Tibial artery (tissue), 4 donors: Measurements from ENCODE around the gene REXO5.
A peak's percentile ranks its signal among the peaks of the same experiment; 100 is the strongest.

Source experiments
- DNase-seq, 2 donors: peaks; one replicate each; pipeline ENCODE4 v3.0.0-alpha.2; 2019
- H3K27ac ChIP-seq, 2 donors: fragments of 200-600 bp; sonication (generic) in 1 of 2; 1 replicate in 1 of 2; 2 replicates in 1 of 2; pipeline ENCODE4 v1.5.1; 2018 to 2019; ENCODE audit warnings: mild to moderate bottlenecking in 1 of 2
- H3K27me3 ChIP-seq, 2 donors: fragments of 200-600 bp; sonication (generic) in 1 of 2; one replicate each; pipeline versions ENCODE4 v1.5.1 to v1.6.0; 2016 to 2019
- H3K36me3 ChIP-seq, 3 donors: fragments of 200-600 bp; sonication (generic) in 2 of 3; one replicate each; pipeline ENCODE4 v1.5.1; 2016 to 2019; ENCODE audit warnings: mild to moderate bottlenecking in 2 of 3
- H3K4me1 ChIP-seq, 4 donors: fragments of 200-600 bp; sonication (generic) in 2 of 4; 1 replicate in 3 of 4; 2 replicates in 1 of 4; pipeline ENCODE4 v1.5.1; 2016 to 2019
- H3K4me3 ChIP-seq, 2 donors: fragments of 200-600 bp; sonication (generic) in 1 of 2; 1 replicate in 1 of 2; 2 replicates in 1 of 2; pipeline ENCODE4 v1.5.1; 2018 to 2019; ENCODE audit warnings: mild to moderate bottlenecking in 2 of 2
- H3K9me3 ChIP-seq, 3 donors: fragments of 200-600 bp; sonication (generic) in 1 of 3; one replicate each; pipeline ENCODE4 v1.5.1; 2016 to 2019
- CTCF ChIP-seq, 2 experiments: fragments of 200-600 bp in 1 of 2; fragments of 450-650 bp in 1 of 2; IDR thresholded peaks; one replicate each; pipeline ENCODE4 v1.5.1; 2017 to 2019; ENCODE audit warnings: antibody characterized with exemption in 2 of 2, mild to moderate bottlenecking in 1 of 2, moderate library complexity in 1 of 2
- intact Hi-C: fragments of 100-400 bp; cut with DNase I; formaldehyde crosslinking; loops from one replicate; pipeline ENCODE4 v1.15.0; 2023; ENCODE audit warnings: low total_unique reads

The REXO5 gene

GRCh38 chr16:20846030-20846429 lies 39.7 kb downstream of the REXO5 start:
- no peaks in the 10 kb centered on the region for H3K27me3 ChIP-seq
- no peak overlapping the region for H3K27ac ChIP-seq
- peaks cover 3 to 15% (median 14%) of the 10 kb centered on the region in 4 donors for H3K4me1 ChIP-seq
- no peak for DNase-seq
- no peak overlapping the region for H3K4me3 ChIP-seq
- intact Hi-C loops: no loop called here
- H3K36me3 ChIP-seq: no peaks in the 10 kb centered on the region
- no peaks in the 10 kb centered on the region for H3K9me3 ChIP-seq
- TF ChIP-seq CTCF (IDR thresholded peaks at IDR 0.05): no peak

GRCh38 chr16:20846551-20846950 lies 40.2 kb downstream of the REXO5 start:
- Histone ChIP-seq H3K27ac (no peak overlapping the region), H3K4me3 (no peak overlapping the region), H3K4me1 (peaks cover 3 to 20% (median 19%) of the 10 kb centered on the region in 4 donors), H3K9me3 (no peaks in the 10 kb centered on the region), H3K36me3 (no peaks in the 10 kb centered on the region), H3K27me3 (no peaks in the 10 kb centered on the region)
- DNase-seq: no peak
- intact Hi-C loops: no loop called here
- no peak for TF ChIP-seq CTCF (IDR thresholded peaks at IDR 0.05)

GRCh38 chr16:20847550-20847949 lies 41.2 kb downstream of the REXO5 start:
- no peak overlapping the region for H3K4me3 ChIP-seq
- no peak overlapping the region for H3K27ac ChIP-seq
- intact Hi-C loops: no loop called here
- no peaks in the 10 kb centered on the region for H3K9me3 ChIP-seq
- no peaks in the 10 kb centered on the region for H3K36me3 ChIP-seq
- TF ChIP-seq CTCF (IDR thresholded peaks at IDR 0.05): no peak
- no peaks in the 10 kb centered on the region for H3K27me3 ChIP-seq
- H3K4me1 ChIP-seq: peaks cover 3 to 30% (median 27%) of the 10 kb centered on the region in 4 donors
- no peak for DNase-seq

DNA sequence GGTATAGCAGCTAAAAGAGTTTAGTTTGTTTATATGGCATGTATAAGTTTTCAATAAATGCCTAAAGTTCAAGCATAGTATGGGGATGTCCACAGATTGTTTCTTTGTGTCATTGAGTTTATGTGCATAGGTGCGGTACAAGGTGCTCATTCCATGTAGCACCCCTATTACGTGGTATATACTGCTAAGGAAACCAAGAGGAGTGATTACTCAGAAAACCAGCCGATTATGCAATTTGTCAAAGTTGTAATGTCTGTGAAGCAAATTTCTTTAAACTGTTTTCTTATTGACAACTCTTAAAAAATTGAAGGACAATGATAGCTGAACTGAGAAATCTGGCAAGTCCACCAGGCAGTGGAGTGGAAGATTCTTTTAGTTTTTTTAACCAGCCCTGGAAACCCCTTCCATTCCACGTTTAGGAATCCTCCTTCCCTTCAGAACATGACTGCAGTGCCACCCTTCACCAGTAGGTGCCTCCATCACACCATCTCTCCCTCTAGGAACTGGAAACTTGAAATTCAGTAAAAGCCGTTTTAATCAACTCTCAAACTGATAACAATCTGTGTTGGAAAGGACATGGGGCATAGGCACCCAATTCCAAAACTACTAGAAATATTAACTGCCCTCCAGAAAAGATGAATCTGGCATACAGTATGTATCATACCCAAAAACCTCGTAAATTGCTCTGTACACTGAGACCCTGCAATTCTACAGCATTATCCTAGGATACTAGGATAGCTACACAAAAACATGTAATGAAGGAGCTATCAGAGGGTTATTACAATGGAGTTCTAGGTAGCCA lies 43.5 kb downstream of the REXO5 start:
- H3K27me3 ChIP-seq: no peaks in the 10 kb centered on the region
- peaks cover 3 to 50% (median 42%) of the 10 kb centered on the region in 4 donors for H3K4me1 ChIP-seq
- H3K27ac ChIP-seq: peak overlapping the region; percentile 75 to 76
- intact Hi-C loops: loop anchor here (2.0 kb wide), 1 partner anchor 233 kb away; no protein-coding TSS in a partner anchor
- H3K36me3 ChIP-seq: no peaks in the 10 kb centered on the region
- H3K9me3 ChIP-seq: no peaks in the 10 kb centered on the region
- H3K4me3 ChIP-seq: no peak overlapping the region
- peak; percentile 82 for DNase-seq
- TF ChIP-seq CTCF (IDR thresholded peaks at IDR 0.05): peak; percentile 96 to 97

- Histone ChIP-seq H3K27me3 (no peaks in the 10 kb centered on the region), H3K36me3 (peaks cover 4 to 7% (median 7%) of the 10 kb centered on the region in 3 donors), H3K4me3 (no peak overlapping the region), H3K27ac (peak overlapping the region; percentile 75 to 76), H3K9me3 (no peaks in the 10 kb centered on the region), H3K4me1 (peaks cover 3 to 53% (median 42%) of the 10 kb centered on the region in 4 donors)
- TF ChIP-seq CTCF (IDR thresholded peaks at IDR 0.05): no peak
- intact Hi-C loops: loop anchor here (2.0 kb wide), 1 partner anchor 232 kb away; no protein-coding TSS in a partner anchor
- DNase-seq: no peak
Measured at GRCh38 chr16:20850981-20851380, 44.7 kb downstream of the REXO5 start.
